ENCODE data around the gene AP4S1.
A peak's percentile ranks its signal among the peaks of the same experiment; 100 is the strongest.
"Not testable (repeated sequence)": the region's sequence is repeated elsewhere in the genome, so short reads cannot be mapped to it uniquely, and the experiment has no call there.

Gene AP4S1

GRCh38 chr14:31025367-31026076 is at the start of gene AP4S1:
Gene AP4S1, plus strand, starts transcription at chr14:31025649. Its CDS starts 40,548 bp downstream, at chr14:31066197.
- DNase-seq, result no peak

- no peak for DNase-seq
Observed at GRCh38 chr14:30977752-30978151, 47.7 kb upstream of the AP4S1 start.

GRCh38 chr14:30980106-30980704 is 45.2 kb upstream of the AP4S1 start:
- peak; percentile 18 for DNase-seq

- DNase-seq, result no peak
Observed at GRCh38 chr14:30980980-30981379, 44.5 kb upstream of the AP4S1 start.

- no peak for DNase-seq
Observed at GRCh38 chr14:30982533-30982932, 42.9 kb upstream of the AP4S1 start.

- DNase-seq, result no peak
Observed at GRCh38 chr14:30983858-30984257, 41.6 kb upstream of the AP4S1 start.

GRCh38 chr14:30985796-30986195 is 39.7 kb upstream of the AP4S1 start:
- no peak for DNase-seq

- DNase-seq, result no peak
Observed at GRCh38 chr14:30988509-30988908, 36.9 kb upstream of the AP4S1 start.

- DNase-seq, result no peak
Observed at GRCh38 chr14:30990770-30991169, 34.7 kb upstream of the AP4S1 start.

GRCh38 chr14:30991408-30991807 is 34.0 kb upstream of the AP4S1 start:
- no peak for DNase-seq

- DNase-seq, result no peak
Observed at GRCh38 chr14:30993071-30993470, 32.4 kb upstream of the AP4S1 start.

GRCh38 chr14:30994681-30995620 is 30.5 kb upstream of the AP4S1 start:
- no peak for DNase-seq

GRCh38 chr14:30995689-30996088 is 29.8 kb upstream of the AP4S1 start:
- DNase-seq, result no peak

- DNase-seq, result no peak
Observed at GRCh38 chr14:30996892-30997659, 28.4 kb upstream of the AP4S1 start.

- DNase-seq, result no peak
Observed at GRCh38 chr14:30998100-30998706, 27.2 kb upstream of the AP4S1 start.

GRCh38 chr14:30999038-30999773 is 26.2 kb upstream of the AP4S1 start:
- no peak for DNase-seq

- DNase-seq, result no peak
Observed at GRCh38 chr14:31000629-31001338, 24.7 kb upstream of the AP4S1 start.

GRCh38 chr14:31001339-31001658 is 24.1 kb upstream of the AP4S1 start:
- DNase-seq, result no peak

GRCh38 chr14:31003284-31003683 is 22.2 kb upstream of the AP4S1 start:
- no peak for DNase-seq

- DNase-seq, result not testable (repeated sequence)
Observed at GRCh38 chr14:31004007-31004406, 21.4 kb upstream of the AP4S1 start.

- no peak for DNase-seq
Observed at GRCh38 chr14:31006703-31007102, 18.7 kb upstream of the AP4S1 start.
